ENCODE measurements around the gene PPM1D.

DNA sequence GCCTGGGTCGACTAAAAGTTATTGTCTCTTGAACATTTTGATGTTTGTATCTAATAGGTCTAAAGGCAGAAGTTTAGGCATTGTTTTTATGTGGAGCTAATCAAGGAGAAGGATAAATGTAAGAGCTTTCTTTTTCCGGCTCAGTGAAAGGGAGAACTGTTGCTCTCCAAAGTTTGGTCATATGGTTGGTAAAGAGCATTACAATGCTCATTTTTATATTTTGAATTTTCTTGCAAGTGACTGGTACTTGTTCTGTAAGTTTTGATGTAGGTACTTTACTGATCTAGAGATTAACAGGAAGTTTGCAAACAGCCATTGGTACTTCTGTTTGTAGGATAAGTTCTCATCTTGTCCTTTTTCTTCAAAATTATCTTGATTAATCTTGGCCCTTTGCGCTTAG, 46.7 kb downstream of the PPM1D start:
- TF ChIP-seq, protein P1, sequence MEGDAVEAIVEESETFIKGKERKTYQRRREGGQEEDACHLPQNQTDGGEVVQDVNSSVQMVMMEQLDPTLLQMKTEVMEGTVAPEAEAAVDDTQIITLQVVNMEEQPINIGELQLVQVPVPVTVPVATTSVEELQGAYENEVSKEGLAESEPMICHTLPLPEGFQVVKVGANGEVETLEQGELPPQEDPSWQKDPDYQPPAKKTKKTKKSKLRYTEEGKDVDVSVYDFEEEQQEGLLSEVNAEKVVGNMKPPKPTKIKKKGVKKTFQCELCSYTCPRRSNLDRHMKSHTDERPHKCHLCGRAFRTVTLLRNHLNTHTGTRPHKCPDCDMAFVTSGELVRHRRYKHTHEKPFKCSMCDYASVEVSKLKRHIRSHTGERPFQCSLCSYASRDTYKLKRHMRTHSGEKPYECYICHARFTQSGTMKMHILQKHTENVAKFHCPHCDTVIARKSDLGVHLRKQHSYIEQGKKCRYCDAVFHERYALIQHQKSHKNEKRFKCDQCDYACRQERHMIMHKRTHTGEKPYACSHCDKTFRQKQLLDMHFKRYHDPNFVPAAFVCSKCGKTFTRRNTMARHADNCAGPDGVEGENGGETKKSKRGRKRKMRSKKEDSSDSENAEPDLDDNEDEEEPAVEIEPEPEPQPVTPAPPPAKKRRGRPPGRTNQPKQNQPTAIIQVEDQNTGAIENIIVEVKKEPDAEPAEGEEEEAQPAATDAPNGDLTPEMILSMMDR (IDR thresholded peaks at IDR 0.05; ENCODE audit: low read depth, low read length): no peak
- TF ChIP-seq POLR2A (IDR thresholded peaks at IDR 0.05; ENCODE audit: extremely low read depth, insufficient read length): no peak
- TF ChIP-seq MYC (IDR thresholded peaks at IDR 0.05; ENCODE audit: low read depth, low read length): no peak
